ENCODE data around the gene ZFAND3.

Gene ZFAND3

GRCh38 chr6:38138374-38138773 lies 318.8 kb downstream of the ZFAND3 start:
- no peak for DNase-seq

GRCh38 chr6:38141085-38141484 lies 321.6 kb downstream of the ZFAND3 start:
- no peak for DNase-seq

GRCh38 chr6:38141716-38142115 lies 322.2 kb downstream of the ZFAND3 start:
- no peak for DNase-seq

GRCh38 chr6:38142178-38142902 lies 322.8 kb downstream of the ZFAND3 start:
- DNase-seq, result no peak

GRCh38 chr6:38143191-38144150 lies 323.9 kb downstream of the ZFAND3 start:
- no peak for DNase-seq

- DNase-seq, result no peak
These were observed 324.9 kb downstream of the ZFAND3 start for GRCh38 chr6:38144365-38144945.

GRCh38 chr6:38146021-38146733 lies 326.6 kb downstream of the ZFAND3 start:
- DNase-seq, result no peak

GRCh38 chr6:38146734-38147027 lies 327.2 kb downstream of the ZFAND3 start:
- no peak for DNase-seq

- DNase-seq, result no peak
These were observed 329.1 kb downstream of the ZFAND3 start for GRCh38 chr6:38148606-38149005.

- no peak for DNase-seq
These were observed 330.0 kb downstream of the ZFAND3 start for GRCh38 chr6:38149531-38149930.

GRCh38 chr6:38150021-38150420 lies 330.5 kb downstream of the ZFAND3 start:
- no peak for DNase-seq

- no peak for DNase-seq
These were observed 331.3 kb downstream of the ZFAND3 start for GRCh38 chr6:38150681-38151296.

GRCh38 chr6:38151580-38152500 lies 332.3 kb downstream of the ZFAND3 start:
- no peak for DNase-seq

- DNase-seq, result no peak
These were observed 333.1 kb downstream of the ZFAND3 start for GRCh38 chr6:38152620-38153019.

- no peak for DNase-seq
These were observed 333.7 kb downstream of the ZFAND3 start for GRCh38 chr6:38153076-38153797.

- DNase-seq, result no peak
These were observed 334.3 kb downstream of the ZFAND3 start for GRCh38 chr6:38153798-38154345.

- DNase-seq, result no peak
These were observed 335.2 kb downstream of the ZFAND3 start for GRCh38 chr6:38154731-38155130.

GRCh38 chr6:38155144-38155543 lies 335.6 kb downstream of the ZFAND3 start:
- DNase-seq, result no peak

- no peak for DNase-seq
These were observed 336.2 kb downstream of the ZFAND3 start for GRCh38 chr6:38155621-38156204.
